ENCODE measurements around the gene IL20RB.
"Not testable (repeated sequence)": the region's sequence is repeated elsewhere in the genome, so short reads cannot be mapped to it uniquely, and the experiment has no call there.

The IL20RB gene

GRCh38 chr3:136962927-136963326 lies 5.1 kb downstream of the IL20RB start:
- Histone ChIP-seq H3K4me3 (ENCODE audit: low read length) (no peak overlapping the region), H3K4me1 (ENCODE audit: control insufficient read depth, low read depth, low read length) (no peaks in the 10 kb centered on the region), H3K27me3 (ENCODE audit: control insufficient read depth, insufficient read depth, low read length) (no peaks in the 10 kb centered on the region), H3K27ac (ENCODE audit: low read length) (no peak overlapping the region), H3K36me3 (ENCODE audit: control insufficient read depth, low read depth, low read length) (no peaks in the 10 kb centered on the region), H3K9ac (ENCODE audit: low read length) (no peak overlapping the region), H3K9me3 (ENCODE audit: control insufficient read depth, low read depth, low read length) (no peaks in the 10 kb centered on the region)

- H3K4me3 ChIP-seq (ENCODE audit: low read length); H3K36me3 ChIP-seq (ENCODE audit: control insufficient read depth, low read depth, low read length); H3K9ac ChIP-seq (ENCODE audit: low read length); H3K27me3 ChIP-seq (ENCODE audit: control insufficient read depth, insufficient read depth, low read length); H3K9me3 ChIP-seq (ENCODE audit: control insufficient read depth, low read depth, low read length); H3K4me1 ChIP-seq (ENCODE audit: control insufficient read depth, low read depth, low read length); H3K27ac ChIP-seq (ENCODE audit: low read length): not testable (repeated sequence)
These were observed 11.8 kb downstream of the IL20RB start for GRCh38 chr3:136969539-136969938.

- Histone ChIP-seq H3K27ac (ENCODE audit: low read length) (no peak overlapping the region), H3K4me3 (ENCODE audit: low read length) (no peak overlapping the region), H3K9me3 (ENCODE audit: control insufficient read depth, low read depth, low read length) (no peaks in the 10 kb centered on the region), H3K36me3 (ENCODE audit: control insufficient read depth, low read depth, low read length) (no peaks in the 10 kb centered on the region), H3K9ac (ENCODE audit: low read length) (no peak overlapping the region), H3K27me3 (ENCODE audit: control insufficient read depth, insufficient read depth, low read length) (no peaks in the 10 kb centered on the region), H3K4me1 (ENCODE audit: control insufficient read depth, low read depth, low read length) (no peaks in the 10 kb centered on the region)
These were observed 15.6 kb downstream of the IL20RB start for GRCh38 chr3:136973352-136973751.

- Histone ChIP-seq H3K36me3 (ENCODE audit: control insufficient read depth, low read depth, low read length) (no peaks in the 10 kb centered on the region), H3K4me1 (ENCODE audit: control insufficient read depth, low read depth, low read length) (no peaks in the 10 kb centered on the region), H3K27me3 (ENCODE audit: control insufficient read depth, insufficient read depth, low read length) (no peaks in the 10 kb centered on the region), H3K9ac (ENCODE audit: low read length) (no peak overlapping the region), H3K27ac (ENCODE audit: low read length) (no peak overlapping the region), H3K4me3 (ENCODE audit: low read length) (no peak overlapping the region), H3K9me3 (ENCODE audit: control insufficient read depth, low read depth, low read length) (no peaks in the 10 kb centered on the region)
These were observed 16.9 kb downstream of the IL20RB start for GRCh38 chr3:136974670-136975069.

GRCh38 chr3:136979204-136979603 lies 21.4 kb downstream of the IL20RB start:
- Histone ChIP-seq H3K9ac (ENCODE audit: low read length) (no peak overlapping the region), H3K27ac (ENCODE audit: low read length) (no peak overlapping the region), H3K27me3 (ENCODE audit: control insufficient read depth, insufficient read depth, low read length) (no peaks in the 10 kb centered on the region), H3K4me1 (ENCODE audit: control insufficient read depth, low read depth, low read length) (no peaks in the 10 kb centered on the region), H3K4me3 (ENCODE audit: low read length) (no peak overlapping the region), H3K9me3 (ENCODE audit: control insufficient read depth, low read depth, low read length) (no peaks in the 10 kb centered on the region), H3K36me3 (ENCODE audit: control insufficient read depth, low read depth, low read length) (no peaks in the 10 kb centered on the region)

- H3K4me3 ChIP-seq (ENCODE audit: low read length), result no peak overlapping the region
- H3K9me3 ChIP-seq (ENCODE audit: control insufficient read depth, low read depth, low read length), result no peaks in the 10 kb centered on the region
- H3K36me3 ChIP-seq (ENCODE audit: control insufficient read depth, low read depth, low read length), result no peaks in the 10 kb centered on the region
These were observed 21.9 kb downstream of the IL20RB start for GRCh38 chr3:136979684-136980083.

GRCh38 chr3:136982033-136982432 lies 24.2 kb downstream of the IL20RB start:
- Histone ChIP-seq H3K36me3 (ENCODE audit: control insufficient read depth, low read depth, low read length) (no peaks in the 10 kb centered on the region), H3K9me3 (ENCODE audit: control insufficient read depth, low read depth, low read length) (no peaks in the 10 kb centered on the region), H3K27me3 (ENCODE audit: control insufficient read depth, insufficient read depth, low read length) (no peaks in the 10 kb centered on the region), H3K4me1 (ENCODE audit: control insufficient read depth, low read depth, low read length) (no peaks in the 10 kb centered on the region), H3K4me3 (ENCODE audit: low read length) (no peak overlapping the region), H3K27ac (ENCODE audit: low read length) (no peak overlapping the region), H3K9ac (ENCODE audit: low read length) (no peak overlapping the region)

More at GRCh38 chr3:136979684-136980083, 21.9 kb downstream of the IL20RB start:
- Histone ChIP-seq H3K4me1 (ENCODE audit: control insufficient read depth, low read depth, low read length) (no peaks in the 10 kb centered on the region), H3K9ac (ENCODE audit: low read length) (no peak overlapping the region), H3K27me3 (ENCODE audit: control insufficient read depth, insufficient read depth, low read length) (no peaks in the 10 kb centered on the region), H3K27ac (ENCODE audit: low read length) (no peak overlapping the region)

GRCh38 chr3:136982520-136983138 lies 24.8 kb downstream of the IL20RB start:
- Histone ChIP-seq H3K9ac (ENCODE audit: low read length) (no peak overlapping the region), H3K9me3 (ENCODE audit: control insufficient read depth, low read depth, low read length) (no peaks in the 10 kb centered on the region), H3K27ac (ENCODE audit: low read length) (no peak overlapping the region), H3K27me3 (ENCODE audit: control insufficient read depth, insufficient read depth, low read length) (no peaks in the 10 kb centered on the region), H3K4me3 (ENCODE audit: low read length) (no peak overlapping the region), H3K4me1 (ENCODE audit: control insufficient read depth, low read depth, low read length) (no peaks in the 10 kb centered on the region), H3K36me3 (ENCODE audit: control insufficient read depth, low read depth, low read length) (no peaks in the 10 kb centered on the region)

GRCh38 chr3:136984837-136985236 lies 27.1 kb downstream of the IL20RB start:
- H3K36me3 ChIP-seq (ENCODE audit: control insufficient read depth, low read depth, low read length), result no peaks in the 10 kb centered on the region
- no peaks in the 10 kb centered on the region for H3K27me3 ChIP-seq (ENCODE audit: control insufficient read depth, insufficient read depth, low read length)
- no peak overlapping the region for H3K4me3 ChIP-seq (ENCODE audit: low read length)
- H3K9ac ChIP-seq (ENCODE audit: low read length), result no peak overlapping the region
- H3K4me1 ChIP-seq (ENCODE audit: control insufficient read depth, low read depth, low read length), result no peaks in the 10 kb centered on the region
- H3K27ac ChIP-seq (ENCODE audit: low read length), result no peak overlapping the region
- no peaks in the 10 kb centered on the region for H3K9me3 ChIP-seq (ENCODE audit: control insufficient read depth, low read depth, low read length)

GRCh38 chr3:136987398-136987980 lies 29.7 kb downstream of the IL20RB start:
- not testable (repeated sequence) for H3K4me1 ChIP-seq (ENCODE audit: control insufficient read depth, low read depth, low read length); H3K9me3 ChIP-seq (ENCODE audit: control insufficient read depth, low read depth, low read length); H3K36me3 ChIP-seq (ENCODE audit: control insufficient read depth, low read depth, low read length); H3K9ac ChIP-seq (ENCODE audit: low read length); H3K27me3 ChIP-seq (ENCODE audit: control insufficient read depth, insufficient read depth, low read length); H3K27ac ChIP-seq (ENCODE audit: low read length); H3K4me3 ChIP-seq (ENCODE audit: low read length)

GRCh38 chr3:136988651-136989050 lies 30.9 kb downstream of the IL20RB start:
- Histone ChIP-seq H3K36me3 (ENCODE audit: control insufficient read depth, low read depth, low read length) (no peaks in the 10 kb centered on the region), H3K27me3 (ENCODE audit: control insufficient read depth, insufficient read depth, low read length) (no peaks in the 10 kb centered on the region), H3K4me1 (ENCODE audit: control insufficient read depth, low read depth, low read length) (no peaks in the 10 kb centered on the region), H3K9me3 (ENCODE audit: control insufficient read depth, low read depth, low read length) (no peaks in the 10 kb centered on the region), H3K27ac (ENCODE audit: low read length) (no peak overlapping the region), H3K9ac (ENCODE audit: low read length) (no peak overlapping the region), H3K4me3 (ENCODE audit: low read length) (no peak overlapping the region)

GRCh38 chr3:136989781-136990524 lies 32.2 kb downstream of the IL20RB start:
- H3K27ac ChIP-seq (ENCODE audit: low read length), result no peak overlapping the region
- H3K9ac ChIP-seq (ENCODE audit: low read length), result no peak overlapping the region
- H3K4me3 ChIP-seq (ENCODE audit: low read length), result no peak overlapping the region
- no peaks in the 10 kb centered on the region for H3K9me3 ChIP-seq (ENCODE audit: control insufficient read depth, low read depth, low read length)
- no peaks in the 10 kb centered on the region for H3K27me3 ChIP-seq (ENCODE audit: control insufficient read depth, insufficient read depth, low read length)
- no peaks in the 10 kb centered on the region for H3K4me1 ChIP-seq (ENCODE audit: control insufficient read depth, low read depth, low read length)
- no peaks in the 10 kb centered on the region for H3K36me3 ChIP-seq (ENCODE audit: control insufficient read depth, low read depth, low read length)
